Transverse colon (tissue), 4 donors: ENCODE data around the gene CDKL4.

Experiments
- EP300 ChIP-seq: sonication (generic); formaldehyde crosslinking; IDR thresholded peaks from one replicate; pipeline ENCODE4 v1.6.1; 2017; ENCODE audit warnings: antibody characterized with exemption, low read depth
- POLR2A ChIP-seq: fragments of 450-650 bp; IDR thresholded peaks from one replicate; pipeline ENCODE4 v1.6.1; 2016; ENCODE audit warnings: antibody characterized with exemption, mild to moderate bottlenecking, moderate library complexity
- POLR2AphosphoS5 ChIP-seq, 3 donors: sonication (generic); formaldehyde crosslinking; IDR thresholded peaks; one replicate each; pipeline ENCODE4 v1.6.1; 2016; ENCODE audit warnings: antibody characterized with exemption in 3 of 3
- TF ChIP-seq, protein P1 (sequence below), 5 experiments: fragments of 200-600 bp in 3 of 5; fragments of 450-650 bp in 2 of 5; sonication (generic) in 3 of 5; IDR thresholded peaks; 1 replicate in 2 of 5; 2 replicates in 3 of 5; pipeline ENCODE4 v1.5.1; 2016 to 2017; ENCODE audit warnings: antibody characterized with exemption in 5 of 5, inconsistent platforms in 3 of 5, mild to moderate bottlenecking in 2 of 5, moderate library complexity in 1 of 5

DNA sequence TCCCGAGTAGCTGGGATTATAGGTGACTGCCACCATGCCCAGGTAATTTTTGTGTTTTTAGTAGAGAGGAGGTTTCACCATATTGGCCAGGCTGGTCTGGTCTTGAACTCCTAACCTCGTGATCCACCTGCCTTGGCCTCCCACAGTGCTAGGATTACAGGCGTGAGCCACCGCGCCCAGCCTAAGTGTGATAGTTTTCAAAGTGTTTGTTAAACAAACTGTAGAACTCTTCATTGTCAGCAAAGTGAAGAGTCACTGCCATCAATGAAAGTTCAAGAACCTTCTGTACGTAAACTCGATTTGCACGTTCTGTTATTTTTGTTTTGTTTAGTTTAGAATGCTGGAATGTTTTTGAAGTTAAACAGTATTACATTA is 104.9 kb downstream of the CDKL4 start:
- TF ChIP-seq, protein P1, sequence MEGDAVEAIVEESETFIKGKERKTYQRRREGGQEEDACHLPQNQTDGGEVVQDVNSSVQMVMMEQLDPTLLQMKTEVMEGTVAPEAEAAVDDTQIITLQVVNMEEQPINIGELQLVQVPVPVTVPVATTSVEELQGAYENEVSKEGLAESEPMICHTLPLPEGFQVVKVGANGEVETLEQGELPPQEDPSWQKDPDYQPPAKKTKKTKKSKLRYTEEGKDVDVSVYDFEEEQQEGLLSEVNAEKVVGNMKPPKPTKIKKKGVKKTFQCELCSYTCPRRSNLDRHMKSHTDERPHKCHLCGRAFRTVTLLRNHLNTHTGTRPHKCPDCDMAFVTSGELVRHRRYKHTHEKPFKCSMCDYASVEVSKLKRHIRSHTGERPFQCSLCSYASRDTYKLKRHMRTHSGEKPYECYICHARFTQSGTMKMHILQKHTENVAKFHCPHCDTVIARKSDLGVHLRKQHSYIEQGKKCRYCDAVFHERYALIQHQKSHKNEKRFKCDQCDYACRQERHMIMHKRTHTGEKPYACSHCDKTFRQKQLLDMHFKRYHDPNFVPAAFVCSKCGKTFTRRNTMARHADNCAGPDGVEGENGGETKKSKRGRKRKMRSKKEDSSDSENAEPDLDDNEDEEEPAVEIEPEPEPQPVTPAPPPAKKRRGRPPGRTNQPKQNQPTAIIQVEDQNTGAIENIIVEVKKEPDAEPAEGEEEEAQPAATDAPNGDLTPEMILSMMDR (IDR thresholded peaks at IDR 0.05): no peak
- TF ChIP-seq POLR2A: no peak
- no peak for TF ChIP-seq POLR2AphosphoS5 (IDR thresholded peaks at IDR 0.05)
- TF ChIP-seq EP300: no peak
